Heart right ventricle (tissue), 16 donors: Measurements from ENCODE around the gene PLAC9. TPM values are rescaled to one million over a fixed set of nuclear protein-coding genes. Genes with fewer than 3 reads are reported as not detected.

Experiments used
- ATAC-seq, 8 donors: fragments of 200-7000 bp; cut with Tn5 transposase; one replicate each; pipeline ENCODE4 v1.9.1; 2020; ENCODE audit warnings: mild to moderate bottlenecking in 8 of 8, moderate library complexity in 8 of 8, moderate number of reproducible peaks in 1 of 8
- DNase-seq, 2 donors: peaks; one replicate each; pipeline ENCODE4 v3.0.0-alpha.2; 2020
- H3K27ac ChIP-seq, 10 donors: fragments of 200-600 bp; sonication (generic) in 2 of 10; one replicate each; pipeline versions ENCODE4 v1.5.0 to v1.8.0; 2020 to 2022; ENCODE audit warnings: mild to moderate bottlenecking in 3 of 10
- H3K27me3 ChIP-seq, 7 donors: fragments of 200-600 bp; one replicate each; pipeline ENCODE4 v1.8.0; 2021 to 2022; ENCODE audit warnings: mild to moderate bottlenecking in 2 of 7
- H3K36me3 ChIP-seq, 9 donors: fragments of 200-600 bp; sonication (generic) in 1 of 9; one replicate each; pipeline versions ENCODE4 v1.5.0 to v1.8.0; 2020 to 2022; ENCODE audit warnings: mild to moderate bottlenecking in 2 of 9
- H3K4me1 ChIP-seq, 9 donors: fragments of 200-600 bp; sonication (generic) in 1 of 9; one replicate each; pipeline versions ENCODE4 v1.5.0 to v1.8.0; 2020 to 2022; ENCODE audit warnings: mild to moderate bottlenecking in 4 of 9
- H3K4me3 ChIP-seq, 10 donors: fragments of 200-600 bp; sonication (generic) in 2 of 10; one replicate each; pipeline versions ENCODE4 v1.5.0 to v1.8.0; 2020 to 2022; ENCODE audit warnings: mild to moderate bottlenecking in 7 of 10, moderate library complexity in 2 of 10
- H3K9me3 ChIP-seq, 11 donors: fragments of 200-600 bp in 10 of 11; sonication (generic) in 2 of 11; one replicate each; pipeline versions ENCODE4 v1.5.0 to v1.8.0; 2013 to 2022; ENCODE audit warnings: mild to moderate bottlenecking in 2 of 11, control low read depth in 1 of 11, moderate library complexity in 1 of 11
- CTCF ChIP-seq, 9 donors: fragments of 200-600 bp; sonication (generic) in 2 of 9; IDR thresholded peaks; one replicate each; pipeline versions ENCODE4 v1.5.0 to v1.8.0; 2021 to 2022; ENCODE audit warnings: antibody characterized with exemption in 9 of 9, mild to moderate bottlenecking in 5 of 9, moderate library complexity in 1 of 9
- WGBS, 2 donors: extraction: QIAGEN DNeasy Blood & Tissue Kit; methylation state at CpG; one replicate each; pipeline ENCODE4 v1.1.7; 2013; ENCODE audit warnings: inconsistent platforms in 1 of 2; 5-methylcytosine and 5-hydroxymethylcytosine counted together
- intact Hi-C, 10 donors: fragments of 100-400 bp; cut with DNase I; formaldehyde crosslinking; loops; one replicate each; pipeline versions ENCODE4 v1.11.1 to v1.14.2; 2022
- polyA plus RNA-seq, 2 donors: library from polyadenylated mRNA; stranded (reverse); fragments of 200-250 nt; gene quantifications; one replicate each; pipeline ENCODE4 v1.2.3, GENCODE V29; 2013
- total RNA-seq, 10 donors: library from RNA; stranded (reverse); fragmentation: NEBNext Ultra II Directional in 3 of 10; extraction: Animal tissue kit (Norgen Biotek cat#: 25700) in 3 of 10; gene quantifications; one replicate each; pipeline versions ENCODE4 v1.2.1 to v1.2.4, GENCODE V29; 2021 to 2023
- donor health status: Arrhythmogenic right ventricular cardiomyopathy.
- donor health status: ischemic (EF 13 %, LVEDD 7.1; RV severe dilation, severe dysfunction).
- donor health status: healthy with polysubstance abuse.
- donor health status: DM: no; HTN: yes; CAD: no.
- donor health status: DM: no; HTN: no; CAD: no.
- donor health status: ischemic (EF 25% LVEDD 6.9; RV normal size, moderate dysfunction).
- donor health status: ischemic (EF 25% LVEDD 5.7; RV mildly dilated, moderate dysfunction).
- donor health status: healthy.
- donor health status: DM: yes; HTN: yes; CAD: no.
- donor health status: Ischemic cardiomyopathy.
- donor health status: ischemic (EF 35%, LVEDD 5.7; RV mildly dilated, moderate dysfunction).
- donor health status: nonischemic (EF 11% LVEDD 7.7; RV severe dilation, severe dysfunction).
- donor health status: DM: yes; HTN: yes; CAD: no.
- donor health status: PGD.
- donor health status: ischemic (EF 29% LVEDD 5.4; RV normal size, mild dysfunction).
- donor health status: nonischemic (EF 23%, LVEDD 6.1; RV moderate dilation, normal function).

The PLAC9 gene
- total and polyA plus RNA-seq, 12 donors = 16.8 to 129 (median 28.7) TPM

GRCh38 chr10:80161321-80162083 lies 29.0 kb downstream of the PLAC9 start:
- no peaks in the 10 kb centered on the region for H3K9me3 ChIP-seq
- peaks cover 20 to 99% (median 79%) of the 10 kb centered on the region in 9 donors for H3K4me1 ChIP-seq
- 80 to 81% methylated on average over 21 of the region's 21 CpGs for WGBS, 2 donors
- H3K27me3 ChIP-seq = no peaks in the 10 kb centered on the region
- no peak for DNase-seq
- peak in 6 of 9 donors; percentile 6 to 34 (median 18) for TF ChIP-seq CTCF (IDR thresholded peaks at IDR 0.05)
- peak overlapping the region in 8 of 10 donors; percentile 20 to 90 (median 48) for H3K27ac ChIP-seq
- no peak for ATAC-seq
- intact Hi-C loops = loop anchor here in 4 of 10 donors (2.0 to 5.0 kb wide), 3 partner anchors 41 to 46 kb away; partner anchors contain the start of gene ANXA11 (in 2 of the 4)
- H3K4me3 ChIP-seq = no peak overlapping the region
- peaks cover 0 to 100% (median 64%) of the 10 kb centered on the region in 9 donors for H3K36me3 ChIP-seq

GRCh38 chr10:80163741-80164341 lies 31.3 kb downstream of the PLAC9 start:
- no peaks in the 10 kb centered on the region for H3K27me3 ChIP-seq
- no peak overlapping the region for H3K4me3 ChIP-seq
- H3K36me3 ChIP-seq = peaks cover 0 to 100% (median 49%) of the 10 kb centered on the region in 9 donors
- H3K4me1 ChIP-seq = peaks cover 30 to 100% (median 82%) of the 10 kb centered on the region in 9 donors
- intact Hi-C loops = loop anchor here in 4 of 10 donors (2.0 to 5.0 kb wide), 3 partner anchors 38 to 43 kb away; partner anchors contain the start of gene ANXA11 (in 2 of the 4)
- ATAC-seq (peak in 1 of 8 donors; percentile 10), DNase-seq (no peak)
- H3K9me3 ChIP-seq = no peaks in the 10 kb centered on the region
- no peak for TF ChIP-seq CTCF (IDR thresholded peaks at IDR 0.05)
- WGBS, 2 donors = 83 to 88% methylated on average over 8 of the region's 8 CpGs
- H3K27ac ChIP-seq = peak overlapping the region in 7 of 10 donors; percentile 11 to 86 (median 74)

DNA sequence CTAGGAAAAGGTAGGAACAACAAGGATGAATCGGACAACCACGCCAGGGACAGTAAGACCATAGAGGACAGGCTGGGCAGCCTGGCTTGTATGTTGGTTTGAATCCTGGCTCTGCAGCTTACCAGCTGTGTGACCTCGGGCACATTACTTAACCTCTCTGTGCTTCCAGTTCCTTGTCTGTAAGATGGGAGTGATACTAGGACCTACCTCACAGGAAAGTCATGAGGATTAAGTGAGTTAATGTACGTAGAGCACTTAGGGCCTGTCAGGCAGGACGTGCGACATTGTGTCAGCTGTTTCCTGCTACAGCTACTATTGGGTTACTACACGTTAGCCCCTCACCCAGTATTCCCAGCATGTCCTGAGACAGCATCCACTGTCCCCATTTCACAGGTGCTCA lies 32.1 kb downstream of the PLAC9 start:
- Histone ChIP-seq H3K4me3 (no peak overlapping the region), H3K27ac (peak overlapping the region in 9 of 10 donors; percentile 32 to 86 (median 81)), H3K27me3 (no peaks in the 10 kb centered on the region), H3K36me3 (peaks cover 0 to 100% (median 49%) of the 10 kb centered on the region in 9 donors), H3K9me3 (no peaks in the 10 kb centered on the region), H3K4me1 (peaks cover 27 to 100% (median 81%) of the 10 kb centered on the region in 9 donors)
- intact Hi-C loops = loop anchor here in 3 of 10 donors (5.0 kb wide), 2 partner anchors 38 to 43 kb away; partner anchors contain the start of gene ANXA11 (in 1 of the 3)
- WGBS, 2 donors = 87 to 97% methylated on average over 7 of the region's 7 CpGs
- TF ChIP-seq CTCF (IDR thresholded peaks at IDR 0.05) = no peak
- DNase-seq (no peak), ATAC-seq (no peak)

DNA sequence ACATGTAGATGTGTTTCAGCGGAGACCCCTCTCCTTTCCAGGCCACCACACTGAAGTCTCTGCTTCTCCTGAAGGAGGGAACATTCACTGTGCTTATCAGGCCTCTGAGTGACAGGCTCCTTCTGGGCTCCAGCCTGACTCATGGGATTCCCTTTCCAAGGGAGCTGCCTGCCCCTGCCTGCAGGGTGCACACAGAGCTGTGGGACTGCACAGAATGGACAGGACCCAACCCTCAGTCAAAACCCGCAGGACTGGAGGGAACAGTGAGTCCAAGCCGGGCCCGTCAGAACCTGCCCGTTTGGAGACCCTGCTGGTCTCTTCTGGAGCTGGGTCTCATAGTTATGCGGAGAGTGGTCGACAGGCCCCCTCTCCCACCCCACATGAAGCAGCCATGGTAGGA lies 32.6 kb downstream of the PLAC9 start:
- intact Hi-C loops = loop anchor here in 2 of 10 donors (5.0 kb wide), 1 partner anchor 37 kb away; no protein-coding TSS in a partner anchor
- H3K4me1 ChIP-seq = peaks cover 27 to 96% (median 76%) of the 10 kb centered on the region in 9 donors
- ATAC-seq (peak in 6 of 8 donors; percentile 24 to 61 (median 42)), DNase-seq (no peak)
- H3K27ac ChIP-seq = peak overlapping the region; percentile 5 to 86 (median 81)
- 78 to 88% methylated on average over 7 of the region's 7 CpGs for WGBS, 2 donors
- no peaks in the 10 kb centered on the region for H3K9me3 ChIP-seq
- H3K4me3 ChIP-seq = no peak overlapping the region
- no peaks in the 10 kb centered on the region for H3K27me3 ChIP-seq
- TF ChIP-seq CTCF (IDR thresholded peaks at IDR 0.05) = peak in 2 of 9 donors; percentile 33 to 35
- peaks cover 0 to 100% (median 49%) of the 10 kb centered on the region in 9 donors for H3K36me3 ChIP-seq
